Measurements from ENCODE around the gene RNF220.

RNF220 gene

GRCh38 chr1:44568128-44568900, 163.3 kb downstream of the RNF220 start:
- no peak overlapping the region for H3K4me3 ChIP-seq
- no peak overlapping the region for H3K27ac ChIP-seq
- no peak for DNase-seq (ENCODE audit: low read depth, low spot score)
- no peaks in the 10 kb centered on the region for H3K36me3 ChIP-seq (ENCODE audit: insufficient read depth, low read length)
- TF ChIP-seq EZH2 (IDR thresholded peaks at IDR 0.05), result no peak
- TF ChIP-seq POLR2AphosphoS5 (IDR thresholded peaks at IDR 0.05; ENCODE audit: borderline replicate concordance, low read depth, low read length), result no peak
- TF ChIP-seq FOXP2 (optimal IDR thresholded peaks at IDR 0.05; ENCODE audit: control extremely low read depth, extremely low read length, insufficient read depth), result no peak
- no peak overlapping the region for H3K9ac ChIP-seq (ENCODE audit: insufficient read length)
- H3K9me3 ChIP-seq (ENCODE audit: low read depth, low read length), result no peaks in the 10 kb centered on the region

GRCh38 chr1:44569491-44569890, 164.4 kb downstream of the RNF220 start:
- no peak for DNase-seq (ENCODE audit: low read depth, low spot score)
- H3K27ac ChIP-seq, result no peak overlapping the region
- H3K9me3 ChIP-seq (ENCODE audit: low read depth, low read length), result no peaks in the 10 kb centered on the region
- H3K36me3 ChIP-seq (ENCODE audit: insufficient read depth, low read length), result no peaks in the 10 kb centered on the region
- no peak for TF ChIP-seq FOXP2 (optimal IDR thresholded peaks at IDR 0.05; ENCODE audit: control extremely low read depth, extremely low read length, insufficient read depth)
- TF ChIP-seq POLR2AphosphoS5 (IDR thresholded peaks at IDR 0.05; ENCODE audit: borderline replicate concordance, low read depth, low read length), result no peak
- TF ChIP-seq EZH2 (IDR thresholded peaks at IDR 0.05), result no peak
- no peak overlapping the region for H3K9ac ChIP-seq (ENCODE audit: insufficient read length)
- no peak overlapping the region for H3K4me3 ChIP-seq

GRCh38 chr1:44571712-44572571, 166.9 kb downstream of the RNF220 start:
- Histone ChIP-seq H3K36me3 (ENCODE audit: insufficient read depth, low read length) (no peaks in the 10 kb centered on the region), H3K9me3 (ENCODE audit: low read depth, low read length) (no peaks in the 10 kb centered on the region), H3K4me3 (no peak overlapping the region), H3K9ac (ENCODE audit: insufficient read length) (no peak overlapping the region), H3K27ac (no peak overlapping the region)
- DNase-seq (ENCODE audit: low read depth, low spot score), result no peak
- TF ChIP-seq POLR2AphosphoS5 (IDR thresholded peaks at IDR 0.05; ENCODE audit: borderline replicate concordance, low read depth, low read length), result no peak
- TF ChIP-seq EZH2 (IDR thresholded peaks at IDR 0.05), result no peak
- no peak for TF ChIP-seq FOXP2 (optimal IDR thresholded peaks at IDR 0.05; ENCODE audit: control extremely low read depth, extremely low read length, insufficient read depth)

GRCh38 chr1:44572572-44572879, 167.5 kb downstream of the RNF220 start:
- no peaks in the 10 kb centered on the region for H3K9me3 ChIP-seq (ENCODE audit: low read depth, low read length)
- no peaks in the 10 kb centered on the region for H3K36me3 ChIP-seq (ENCODE audit: insufficient read depth, low read length)
- no peak overlapping the region for H3K4me3 ChIP-seq
- no peak overlapping the region for H3K27ac ChIP-seq
- no peak for DNase-seq (ENCODE audit: low read depth, low spot score)
- TF ChIP-seq POLR2AphosphoS5 (IDR thresholded peaks at IDR 0.05; ENCODE audit: borderline replicate concordance, low read depth, low read length), result no peak
- no peak for TF ChIP-seq EZH2 (IDR thresholded peaks at IDR 0.05)
- no peak for TF ChIP-seq FOXP2 (optimal IDR thresholded peaks at IDR 0.05; ENCODE audit: control extremely low read depth, extremely low read length, insufficient read depth)
- no peak overlapping the region for H3K9ac ChIP-seq (ENCODE audit: insufficient read length)

- Histone ChIP-seq H3K9ac (ENCODE audit: insufficient read length) (no peak overlapping the region), H3K4me3 (no peak overlapping the region), H3K36me3 (ENCODE audit: insufficient read depth, low read length) (no peaks in the 10 kb centered on the region), H3K27ac (no peak overlapping the region), H3K9me3 (ENCODE audit: low read depth, low read length) (no peaks in the 10 kb centered on the region)
- TF ChIP-seq EZH2 (IDR thresholded peaks at IDR 0.05), result no peak
- no peak for TF ChIP-seq FOXP2 (optimal IDR thresholded peaks at IDR 0.05; ENCODE audit: control extremely low read depth, extremely low read length, insufficient read depth)
- TF ChIP-seq POLR2AphosphoS5 (IDR thresholded peaks at IDR 0.05; ENCODE audit: borderline replicate concordance, low read depth, low read length), result no peak
- no peak for DNase-seq (ENCODE audit: low read depth, low spot score)
These were observed 170.3 kb downstream of the RNF220 start for GRCh38 chr1:44575396-44575795.

GRCh38 chr1:44576456-44577150, 171.5 kb downstream of the RNF220 start:
- Histone ChIP-seq H3K9me3 (ENCODE audit: low read depth, low read length) (no peaks in the 10 kb centered on the region), H3K27ac (no peak overlapping the region), H3K36me3 (ENCODE audit: insufficient read depth, low read length) (no peaks in the 10 kb centered on the region), H3K9ac (ENCODE audit: insufficient read length) (no peak overlapping the region), H3K4me3 (no peak overlapping the region)
- no peak for DNase-seq (ENCODE audit: low read depth, low spot score)
- no peak for TF ChIP-seq EZH2 (IDR thresholded peaks at IDR 0.05)
- no peak for TF ChIP-seq FOXP2 (optimal IDR thresholded peaks at IDR 0.05; ENCODE audit: control extremely low read depth, extremely low read length, insufficient read depth)
- TF ChIP-seq POLR2AphosphoS5 (IDR thresholded peaks at IDR 0.05; ENCODE audit: borderline replicate concordance, low read depth, low read length), result no peak

GRCh38 chr1:44581205-44581604, 176.2 kb downstream of the RNF220 start:
- no peak overlapping the region for H3K27ac ChIP-seq

GRCh38 chr1:44584167-44584566, 179.1 kb downstream of the RNF220 start:
- Histone ChIP-seq H3K27ac (no peak overlapping the region), H3K36me3 (ENCODE audit: insufficient read depth, low read length) (no peaks in the 10 kb centered on the region), H3K9me3 (ENCODE audit: low read depth, low read length) (no peaks in the 10 kb centered on the region), H3K9ac (ENCODE audit: insufficient read length) (no peak overlapping the region), H3K4me3 (no peak overlapping the region)
- DNase-seq (ENCODE audit: low read depth, low spot score), result no peak
- no peak for TF ChIP-seq POLR2AphosphoS5 (IDR thresholded peaks at IDR 0.05; ENCODE audit: borderline replicate concordance, low read depth, low read length)
- no peak for TF ChIP-seq EZH2 (IDR thresholded peaks at IDR 0.05)

More at GRCh38 chr1:44581205-44581604, 176.2 kb downstream of the RNF220 start:
- Histone ChIP-seq H3K36me3 (ENCODE audit: insufficient read depth, low read length) (no peaks in the 10 kb centered on the region), H3K4me3 (no peak overlapping the region), H3K9ac (ENCODE audit: insufficient read length) (no peak overlapping the region), H3K9me3 (ENCODE audit: low read depth, low read length) (no peaks in the 10 kb centered on the region)
- DNase-seq (ENCODE audit: low read depth, low spot score), result no peak
- TF ChIP-seq FOXP2 (optimal IDR thresholded peaks at IDR 0.05; ENCODE audit: control extremely low read depth, extremely low read length, insufficient read depth) (no peak), POLR2AphosphoS5 (IDR thresholded peaks at IDR 0.05; ENCODE audit: borderline replicate concordance, low read depth, low read length) (no peak), EZH2 (IDR thresholded peaks at IDR 0.05) (no peak)

All from SK-N-MC (cell line).